NB4 (cell line): Measurements from ENCODE around the gene TYMS.
A peak's percentile ranks its signal among the peaks of the same experiment; 100 is the strongest.

Experiments used
- DNase-seq: peaks from one replicate; pipeline ENCODE4 v3.0.0; 2010; ENCODE audit warnings: low read depth
- H3K4me3 ChIP-seq: one replicate; pipeline ENCODE4 v1.5.1; 2011; ENCODE audit warnings: mild to moderate bottlenecking, low read depth, low read length, moderate library complexity
- MYC ChIP-seq: IDR thresholded peaks from 2 replicates; pipeline ENCODE4 v1.6.1; 2011; ENCODE audit warnings: low read depth, low read length
- POLR2A ChIP-seq: IDR thresholded peaks from 2 replicates; pipeline ENCODE4 v1.6.1; 2011; ENCODE audit warnings: mild to moderate bottlenecking; ENCODE audit not compliant: insufficient read length; ENCODE audit errors: extremely low read depth
- TF ChIP-seq, protein P1 (sequence below): IDR thresholded peaks from 2 replicates; pipeline ENCODE4 v1.6.1; 2011; ENCODE audit warnings: low read depth, low read length
- TF ChIP-seq, protein P2 (sequence below): IDR thresholded peaks from one replicate; pipeline ENCODE4 v1.5.1; 2012; ENCODE audit warnings: low read depth, low read length

The TYMS gene

DNA sequence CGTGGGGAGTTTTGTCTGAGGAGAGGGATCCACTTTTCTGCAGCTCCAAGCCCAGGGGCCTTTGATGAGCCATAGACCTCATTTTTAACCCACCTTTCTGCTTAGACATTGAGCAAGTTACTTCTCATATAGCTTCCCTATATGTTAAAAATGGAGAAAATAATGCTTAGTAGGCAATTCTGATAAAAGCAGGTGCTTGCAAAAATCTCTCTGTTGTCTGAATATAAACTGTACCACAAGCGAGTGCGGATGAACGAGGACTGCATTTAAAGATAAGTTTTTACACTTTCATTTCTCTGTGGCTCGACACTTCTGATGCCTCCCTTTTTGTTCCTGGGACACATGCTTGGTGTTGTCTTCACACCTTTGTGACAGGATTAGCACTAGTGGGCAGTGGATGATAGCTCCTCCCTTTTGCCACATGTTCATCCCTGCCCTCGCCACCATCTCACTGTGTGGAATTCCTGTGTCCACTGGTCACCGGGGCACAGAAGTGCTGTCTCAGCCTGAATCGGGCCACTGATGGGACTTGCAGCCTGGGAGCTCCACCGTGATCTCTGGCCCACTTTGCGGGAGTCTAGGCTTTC, 1.6 kb downstream of the TYMS start:
- no peak for DNase-seq
- H3K4me3 ChIP-seq = peak overlapping the region; percentile 89
- TF ChIP-seq, protein P1, sequence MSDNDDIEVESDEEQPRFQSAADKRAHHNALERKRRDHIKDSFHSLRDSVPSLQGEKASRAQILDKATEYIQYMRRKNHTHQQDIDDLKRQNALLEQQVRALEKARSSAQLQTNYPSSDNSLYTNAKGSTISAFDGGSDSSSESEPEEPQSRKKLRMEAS = no peak

DNA sequence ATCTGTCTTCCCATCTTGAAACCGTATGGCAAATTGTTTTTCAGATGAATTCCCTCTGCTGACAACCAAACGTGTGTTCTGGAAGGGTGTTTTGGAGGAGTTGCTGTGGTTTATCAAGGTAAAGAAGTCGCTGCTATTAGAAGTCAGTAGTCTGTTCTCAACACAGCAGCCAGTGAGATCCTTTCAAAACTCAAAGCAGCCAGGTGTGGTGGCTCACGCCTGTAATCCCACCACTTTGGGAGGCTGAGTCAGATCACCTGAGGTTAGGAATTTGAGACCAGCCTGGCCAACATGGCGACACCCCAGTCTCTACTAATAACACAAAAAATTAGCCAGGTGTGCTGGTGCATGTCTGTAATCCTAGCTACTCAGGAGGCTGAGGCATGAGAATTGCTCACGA, 2.1 kb downstream of the TYMS start:
- peak overlapping the region; percentile 89 for H3K4me3 ChIP-seq
- TF ChIP-seq MYC = no peak
- no peak for DNase-seq

DNA sequence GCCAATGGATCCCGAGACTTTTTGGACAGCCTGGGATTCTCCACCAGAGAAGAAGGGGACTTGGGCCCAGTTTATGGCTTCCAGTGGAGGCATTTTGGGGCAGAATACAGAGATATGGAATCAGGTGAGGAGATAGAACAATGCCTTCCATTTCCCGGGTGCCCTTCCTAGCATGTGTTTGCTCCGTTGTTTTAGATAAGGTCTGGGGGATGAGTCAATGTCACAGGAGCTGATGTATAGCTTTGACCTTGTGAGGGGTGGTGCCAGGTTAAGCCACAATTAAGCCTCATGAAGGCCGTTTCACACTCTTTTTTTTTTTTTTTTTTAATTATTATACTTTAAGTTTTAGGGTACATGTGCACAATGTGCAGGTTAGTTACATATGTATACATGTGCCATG, 4.7 kb downstream of the TYMS start:
- DNase-seq = no peak

DNA sequence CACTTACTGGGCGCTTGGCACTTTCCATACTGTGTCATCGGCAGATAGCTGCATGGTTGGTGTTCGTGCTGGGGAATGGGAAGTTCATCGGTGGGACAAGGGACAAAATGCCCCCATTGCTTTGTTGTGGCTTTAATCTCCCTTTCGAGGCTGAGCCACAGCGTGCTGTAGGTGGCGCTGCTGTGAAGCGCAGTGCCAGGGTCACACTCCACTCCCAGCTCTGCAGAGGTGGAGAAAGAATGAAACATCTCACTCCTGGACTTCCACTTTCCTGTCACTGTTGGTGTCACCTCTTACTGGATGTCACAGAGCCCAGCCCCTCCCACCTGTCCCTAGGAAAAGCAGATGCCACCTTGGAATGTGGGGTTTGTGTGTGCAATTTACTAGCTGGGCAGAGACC, 8.7 kb downstream of the TYMS start:
- peak; percentile 45 for DNase-seq
- no peak for TF ChIP-seq POLR2A
- TF ChIP-seq, protein P2, sequence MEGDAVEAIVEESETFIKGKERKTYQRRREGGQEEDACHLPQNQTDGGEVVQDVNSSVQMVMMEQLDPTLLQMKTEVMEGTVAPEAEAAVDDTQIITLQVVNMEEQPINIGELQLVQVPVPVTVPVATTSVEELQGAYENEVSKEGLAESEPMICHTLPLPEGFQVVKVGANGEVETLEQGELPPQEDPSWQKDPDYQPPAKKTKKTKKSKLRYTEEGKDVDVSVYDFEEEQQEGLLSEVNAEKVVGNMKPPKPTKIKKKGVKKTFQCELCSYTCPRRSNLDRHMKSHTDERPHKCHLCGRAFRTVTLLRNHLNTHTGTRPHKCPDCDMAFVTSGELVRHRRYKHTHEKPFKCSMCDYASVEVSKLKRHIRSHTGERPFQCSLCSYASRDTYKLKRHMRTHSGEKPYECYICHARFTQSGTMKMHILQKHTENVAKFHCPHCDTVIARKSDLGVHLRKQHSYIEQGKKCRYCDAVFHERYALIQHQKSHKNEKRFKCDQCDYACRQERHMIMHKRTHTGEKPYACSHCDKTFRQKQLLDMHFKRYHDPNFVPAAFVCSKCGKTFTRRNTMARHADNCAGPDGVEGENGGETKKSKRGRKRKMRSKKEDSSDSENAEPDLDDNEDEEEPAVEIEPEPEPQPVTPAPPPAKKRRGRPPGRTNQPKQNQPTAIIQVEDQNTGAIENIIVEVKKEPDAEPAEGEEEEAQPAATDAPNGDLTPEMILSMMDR = peak; percentile 42
- H3K4me3 ChIP-seq = no peak overlapping the region

More for the DNA sequence above, 4.7 kb downstream of the TYMS start:
- no peak overlapping the region for H3K4me3 ChIP-seq
- TF ChIP-seq, protein P2 = no peak
- no peak for TF ChIP-seq MYC
- no peak for TF ChIP-seq POLR2A
- TF ChIP-seq, protein P1 = no peak

DNA sequence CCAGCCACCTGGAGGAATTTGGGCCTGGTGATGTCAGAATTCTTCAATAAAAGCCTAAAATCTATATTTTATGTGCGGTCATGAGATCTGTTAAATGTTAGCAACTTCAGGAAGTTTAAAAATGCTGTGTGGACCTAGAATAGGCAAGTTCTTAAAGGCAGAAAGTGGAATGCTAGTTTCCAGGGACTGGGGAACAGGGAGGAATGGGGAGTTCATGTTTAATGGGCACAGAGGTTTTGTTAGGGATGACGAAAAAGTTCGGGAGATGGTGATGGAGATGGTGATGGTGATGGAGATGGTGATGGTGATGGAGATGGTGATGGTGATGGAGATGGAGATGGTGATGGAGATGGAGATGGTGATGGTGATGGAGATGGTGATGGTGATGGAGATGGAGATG, 9.2 kb downstream of the TYMS start:
- DNase-seq = no peak
- TF ChIP-seq, protein P2 = no peak
- no peak for TF ChIP-seq POLR2A
- TF ChIP-seq, protein P1 = no peak
- TF ChIP-seq MYC = no peak
- no peak overlapping the region for H3K4me3 ChIP-seq

DNA sequence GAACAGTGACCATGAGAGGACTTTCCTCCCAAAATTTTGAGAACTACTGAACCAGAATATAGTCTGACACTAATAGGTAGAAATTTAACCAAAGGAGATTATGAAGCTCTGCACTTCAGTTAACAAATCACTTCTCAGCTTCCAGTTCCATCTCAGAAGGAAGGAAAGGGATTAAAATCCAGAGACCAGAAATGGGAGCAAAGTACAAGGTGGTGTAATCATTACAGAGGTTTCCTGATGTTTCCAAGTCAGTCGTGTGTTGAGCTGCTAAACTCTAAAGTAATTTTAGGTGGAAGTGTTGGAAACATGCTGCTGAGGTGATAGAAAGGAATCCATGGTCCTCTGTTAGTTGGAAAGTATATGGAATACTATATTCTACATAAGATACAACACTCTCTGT, 10.8 kb downstream of the TYMS start:
- H3K4me3 ChIP-seq = no peak overlapping the region
- TF ChIP-seq, protein P2 = no peak
- TF ChIP-seq MYC (no peak), POLR2A (no peak)
- TF ChIP-seq, protein P1 = no peak
- DNase-seq = no peak

DNA sequence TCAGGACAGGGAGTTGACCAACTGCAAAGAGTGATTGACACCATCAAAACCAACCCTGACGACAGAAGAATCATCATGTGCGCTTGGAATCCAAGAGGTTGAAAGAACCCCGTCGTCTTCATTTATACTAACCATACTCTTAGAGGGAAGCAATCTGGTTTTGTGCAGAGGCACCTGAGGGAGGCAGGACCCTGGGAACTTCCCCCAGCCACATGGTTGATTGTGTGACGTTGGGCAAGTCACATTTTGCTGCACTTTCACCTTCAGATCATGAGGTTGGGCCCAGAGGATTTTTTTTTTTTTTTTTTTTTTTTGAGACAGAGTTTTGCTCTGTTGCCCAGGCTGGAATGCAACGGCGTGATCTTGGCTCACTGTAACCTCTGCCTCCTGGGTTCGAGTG, 11.6 kb downstream of the TYMS start:
- TF ChIP-seq, protein P1 = no peak
- TF ChIP-seq, protein P2 = no peak
- TF ChIP-seq MYC (no peak), POLR2A (no peak)
- no peak for DNase-seq
- no peak overlapping the region for H3K4me3 ChIP-seq
